ENCODE data around the gene NEO1.

NEO1 gene

GRCh38 chr15:73336756-73337155, 284.5 kb downstream of the NEO1 start:
- H3K27ac ChIP-seq: no peak overlapping the region
- TF ChIP-seq CTCF (IDR thresholded peaks at IDR 0.05) (no peak), ZFX (IDR thresholded peaks at IDR 0.05; ENCODE audit: borderline replicate concordance) (no peak)

- H3K27ac ChIP-seq: no peak overlapping the region
- no peak for TF ChIP-seq ZFX (IDR thresholded peaks at IDR 0.05; ENCODE audit: borderline replicate concordance)
- no peak for TF ChIP-seq CTCF (IDR thresholded peaks at IDR 0.05)
These were observed 284.9 kb downstream of the NEO1 start for GRCh38 chr15:73337187-73337586.

GRCh38 chr15:73338058-73338457, 285.8 kb downstream of the NEO1 start:
- TF ChIP-seq CTCF (IDR thresholded peaks at IDR 0.05): no peak
- no peak for TF ChIP-seq ZFX (IDR thresholded peaks at IDR 0.05; ENCODE audit: borderline replicate concordance)
- no peak overlapping the region for H3K27ac ChIP-seq

GRCh38 chr15:73338606-73339374, 286.5 kb downstream of the NEO1 start:
- no peak overlapping the region for H3K27ac ChIP-seq
- TF ChIP-seq ZFX (IDR thresholded peaks at IDR 0.05; ENCODE audit: borderline replicate concordance): no peak
- TF ChIP-seq CTCF (IDR thresholded peaks at IDR 0.05): no peak

- TF ChIP-seq CTCF (IDR thresholded peaks at IDR 0.05) (no peak), ZFX (IDR thresholded peaks at IDR 0.05; ENCODE audit: borderline replicate concordance) (no peak)
- no peak overlapping the region for H3K27ac ChIP-seq
These were observed 288.4 kb downstream of the NEO1 start for GRCh38 chr15:73340502-73341192.

- TF ChIP-seq ZFX (IDR thresholded peaks at IDR 0.05; ENCODE audit: borderline replicate concordance) (no peak), CTCF (IDR thresholded peaks at IDR 0.05) (no peak)
- H3K27ac ChIP-seq: no peak overlapping the region
These were observed 289.8 kb downstream of the NEO1 start for GRCh38 chr15:73341886-73342600.
